ENCODE results near the gene DCP2. TPM values are rescaled to one million over a fixed set of nuclear protein-coding genes. Genes with fewer than 3 reads are reported as not detected.

DCP2 gene
- total and polyA plus RNA-seq, 2 experiments from 2014 or later, result 8.1 to 17.4 TPM

GRCh38 chr5:112973904-112974303 lies 2.7 kb upstream of the DCP2 start:
- 57 to 59% methylated on average over 1 of the region's 1 CpG for WGBS, 2 experiments (ENCODE audit: low coverage in 1 of 2, low lambda C conversion rate in 2 of 2, missing lambda C conversion rate in 2 of 2)
- Histone ChIP-seq H3K79me2 (ENCODE audit: insufficient read depth) (peaks cover 19% of the 10 kb centered on the region), H3K36me3 (ENCODE audit: low read depth) (no peaks in the 10 kb centered on the region)

GRCh38 chr5:112974901-112975300 lies 1.7 kb upstream of the DCP2 start:
- Histone ChIP-seq H3K9me3 (ENCODE audit: low read depth) (no peaks in the 10 kb centered on the region), H3K9ac (no peak overlapping the region), H3K27ac (no peak overlapping the region), H3K4me3 (no peak overlapping the region), H2AFZ (peak overlapping the region; percentile 93; the same call in 1 of the 2 replicates), H3K36me3 (ENCODE audit: low read depth) (no peaks in the 10 kb centered on the region), H3K79me2 (ENCODE audit: insufficient read depth) (peaks cover 29% of the 10 kb centered on the region), H3K4me1 (ENCODE audit: insufficient read depth) (peaks cover 23% of the 10 kb centered on the region), H3F3A (ENCODE audit: insufficient read depth) (peaks cover 14% of the 10 kb centered on the region), H3K9me2 (ENCODE audit: insufficient read depth) (no peaks in the 10 kb centered on the region), H4K20me1 (ENCODE audit: insufficient read depth) (no peaks in the 10 kb centered on the region; the same call in 1 of the 2 replicates), H3K27me3 (replicated peaks; ENCODE audit: insufficient read depth) (no peaks in the 10 kb centered on the region), H3K4me2 (ENCODE audit: unreplicated experiment) (no peak overlapping the region)
- DNase-seq, result peak; percentile 45
- TF ChIP-seq EZH2 (IDR thresholded peaks at IDR 0.05; ENCODE audit: insufficient read depth, poor library complexity, severe bottlenecking) (no peak), EZH2phosphoT487 (IDR thresholded peaks at IDR 0.05; ENCODE audit: insufficient read depth, low read depth) (no peak)
- in situ Hi-C loops (cut with MboI), result loop anchor here (25.0 kb wide), 1 partner anchor 413 kb away; no protein-coding TSS in a partner anchor
- 77 to 80% methylated on average over 1 of the region's 1 CpG for WGBS, 2 experiments (ENCODE audit: low coverage in 1 of 2, low lambda C conversion rate in 2 of 2, missing lambda C conversion rate in 2 of 2)

More at GRCh38 chr5:112973904-112974303, 2.7 kb upstream of the DCP2 start:
- TF ChIP-seq EZH2 (IDR thresholded peaks at IDR 0.05; ENCODE audit: insufficient read depth, poor library complexity, severe bottlenecking) (no peak), EZH2phosphoT487 (IDR thresholded peaks at IDR 0.05; ENCODE audit: insufficient read depth, low read depth) (no peak)
- Histone ChIP-seq H3K4me3 (no peak overlapping the region), H3K4me1 (ENCODE audit: insufficient read depth) (peaks cover 13% of the 10 kb centered on the region), H3K9me3 (ENCODE audit: low read depth) (no peaks in the 10 kb centered on the region), H3K27me3 (replicated peaks; ENCODE audit: insufficient read depth) (no peaks in the 10 kb centered on the region), H3K9me2 (ENCODE audit: insufficient read depth) (no peaks in the 10 kb centered on the region), H4K20me1 (ENCODE audit: insufficient read depth) (no peaks in the 10 kb centered on the region; the same call in 1 of the 2 replicates), H3K4me2 (ENCODE audit: unreplicated experiment) (no peak overlapping the region), H3K27ac (no peak overlapping the region), H3K9ac (no peak overlapping the region), H2AFZ (no peak overlapping the region), H3F3A (ENCODE audit: insufficient read depth) (peaks cover 14% of the 10 kb centered on the region)
- no peak for DNase-seq
- in situ Hi-C loops (cut with MboI), result loop anchor here (25.0 kb wide), 1 partner anchor 412 kb away; no protein-coding TSS in a partner anchor

GRCh38 chr5:112975721-112976431 lies 722 bp upstream of the DCP2 start:
- peaks cover 27% of the 10 kb centered on the region for H3K4me1 ChIP-seq (ENCODE audit: insufficient read depth)
- WGBS, 2 experiments (ENCODE audit: low coverage in 1 of 2, low lambda C conversion rate in 2 of 2, missing lambda C conversion rate in 2 of 2), result 27 to 29% methylated on average over 11 of the region's 11 CpGs
- H3K4me3 ChIP-seq, result peak overlapping the region; percentile 98
- peaks cover 39% of the 10 kb centered on the region for H3K79me2 ChIP-seq (ENCODE audit: insufficient read depth)
- no peaks in the 10 kb centered on the region for H3K9me3 ChIP-seq (ENCODE audit: low read depth)
- no peaks in the 10 kb centered on the region; the same call in 1 of the 2 replicates for H4K20me1 ChIP-seq (ENCODE audit: insufficient read depth)
- no peaks in the 10 kb centered on the region for H3K27me3 ChIP-seq (replicated peaks; ENCODE audit: insufficient read depth)
- no peaks in the 10 kb centered on the region for H3K36me3 ChIP-seq (ENCODE audit: low read depth)
- H3K4me2 ChIP-seq (ENCODE audit: unreplicated experiment), result peak overlapping the region; percentile 52
- H3K9ac ChIP-seq, result peak overlapping the region; percentile 91
- in situ Hi-C loops (cut with MboI), result no loop called here
- peak overlapping the region; percentile 93 for H2AFZ ChIP-seq
- TF ChIP-seq EZH2 (IDR thresholded peaks at IDR 0.05; ENCODE audit: insufficient read depth, poor library complexity, severe bottlenecking) (no peak), EZH2phosphoT487 (IDR thresholded peaks at IDR 0.05; ENCODE audit: insufficient read depth, low read depth) (no peak)
- DNase-seq, result no peak
- no peak overlapping the region for H3K27ac ChIP-seq
- no peaks in the 10 kb centered on the region for H3K9me2 ChIP-seq (ENCODE audit: insufficient read depth)
- H3F3A ChIP-seq (ENCODE audit: insufficient read depth), result peaks cover 14% of the 10 kb centered on the region

GRCh38 chr5:112977440-112977861 lies 853 bp downstream of the DCP2 start:
- Histone ChIP-seq H3K4me3 (peak overlapping the region; percentile 98), H2AFZ (peak overlapping the region; percentile 93), H3K9me3 (ENCODE audit: low read depth) (no peaks in the 10 kb centered on the region), H4K20me1 (ENCODE audit: insufficient read depth) (no peaks in the 10 kb centered on the region; the same call in 1 of the 2 replicates), H3K79me2 (ENCODE audit: insufficient read depth) (peaks cover 55% of the 10 kb centered on the region), H3K27me3 (replicated peaks; ENCODE audit: insufficient read depth) (no peaks in the 10 kb centered on the region), H3K4me2 (ENCODE audit: unreplicated experiment) (peak overlapping the region; percentile 93), H3K9me2 (ENCODE audit: insufficient read depth) (no peaks in the 10 kb centered on the region), H3K9ac (peak overlapping the region; percentile 91), H3K36me3 (ENCODE audit: low read depth) (no peaks in the 10 kb centered on the region), H3F3A (ENCODE audit: insufficient read depth) (peaks cover 14% of the 10 kb centered on the region), H3K27ac (peak overlapping the region; percentile 73), H3K4me1 (ENCODE audit: insufficient read depth) (peaks cover 27% of the 10 kb centered on the region)
- in situ Hi-C loops (cut with MboI), result no loop called here
- DNase-seq, result peak; percentile 55
- TF ChIP-seq EZH2 (IDR thresholded peaks at IDR 0.05; ENCODE audit: insufficient read depth, poor library complexity, severe bottlenecking) (no peak), EZH2phosphoT487 (IDR thresholded peaks at IDR 0.05; ENCODE audit: insufficient read depth, low read depth) (no peak)
- 0 to 1% methylated on average over 16 of the region's 16 CpGs for WGBS, 2 experiments (ENCODE audit: low coverage in 1 of 2, low lambda C conversion rate in 2 of 2, missing lambda C conversion rate in 2 of 2)
